Measurements from ENCODE around the gene CFAP73.

- TF ChIP-seq POLR2AphosphoS5 (IDR thresholded peaks at IDR 0.05) = no peak
- TF ChIP-seq CTCF (IDR thresholded peaks at IDR 0.05) = no peak
- no peak for TF ChIP-seq POLR2A (IDR thresholded peaks at IDR 0.05)
These were observed 52.0 kb downstream of the CFAP73 start for GRCh38 chr12:113201187-113202177.
